ENCODE measurements around the gene GIMD1.

The GIMD1 gene

DNA sequence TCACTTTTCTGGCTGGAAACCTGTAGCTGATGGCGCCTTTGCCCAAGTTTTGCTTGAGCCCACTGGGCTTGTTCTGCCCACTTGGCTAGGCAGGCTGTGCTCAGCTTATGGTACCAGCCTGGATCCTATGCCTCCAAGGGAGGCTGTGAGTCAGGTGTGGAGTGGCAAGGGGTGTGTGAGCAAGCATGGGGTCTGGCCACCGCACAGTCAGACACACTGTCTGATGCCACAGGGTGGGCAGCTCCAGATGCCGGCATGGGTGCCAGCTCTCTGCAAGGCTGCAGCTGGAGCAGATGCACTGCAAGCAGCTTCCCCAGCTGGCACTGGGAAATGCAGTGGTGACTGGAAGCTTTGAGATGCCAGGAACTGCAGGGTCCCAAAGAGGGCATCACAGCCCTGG is 16.3 kb upstream of the GIMD1 start:
- Histone ChIP-seq H2AFZ (ENCODE audit: low read length) (no peak overlapping the region), H3K79me2 (ENCODE audit: low read length) (no peaks in the 10 kb centered on the region), H3K9me2 (replicated peaks; ENCODE audit: insufficient read depth, low read length) (no peaks in the 10 kb centered on the region), H3K27ac (ENCODE audit: low read length) (no peak overlapping the region), H3K4me2 (ENCODE audit: low read depth, low read length) (no peak overlapping the region), H3K27me3 (replicated peaks; ENCODE audit: insufficient read depth, low read length) (no peaks in the 10 kb centered on the region), H3K9me3 (replicated peaks; ENCODE audit: insufficient read depth, low read length) (no peaks in the 10 kb centered on the region), H3K4me3 (ENCODE audit: low read length) (no peak overlapping the region), H3F3A (ENCODE audit: insufficient read depth, low read length) (no peaks in the 10 kb centered on the region), H3K4me1 (ENCODE audit: low read length) (no peaks in the 10 kb centered on the region), H3K36me3 (replicated peaks; ENCODE audit: insufficient read depth, low read length) (no peaks in the 10 kb centered on the region), H3K9ac (ENCODE audit: low read length) (no peak overlapping the region), H4K20me1 (ENCODE audit: insufficient read depth, low read length) (no peaks in the 10 kb centered on the region)
- DNase-seq, result no peak
- TF ChIP-seq EZH2 (optimal IDR thresholded peaks at IDR 0.05; ENCODE audit: low read depth, low read length) (no peak), EZH2phosphoT487 (IDR thresholded peaks at IDR 0.05; ENCODE audit: low read length) (no peak)
- TF ChIP-seq, protein P1, sequence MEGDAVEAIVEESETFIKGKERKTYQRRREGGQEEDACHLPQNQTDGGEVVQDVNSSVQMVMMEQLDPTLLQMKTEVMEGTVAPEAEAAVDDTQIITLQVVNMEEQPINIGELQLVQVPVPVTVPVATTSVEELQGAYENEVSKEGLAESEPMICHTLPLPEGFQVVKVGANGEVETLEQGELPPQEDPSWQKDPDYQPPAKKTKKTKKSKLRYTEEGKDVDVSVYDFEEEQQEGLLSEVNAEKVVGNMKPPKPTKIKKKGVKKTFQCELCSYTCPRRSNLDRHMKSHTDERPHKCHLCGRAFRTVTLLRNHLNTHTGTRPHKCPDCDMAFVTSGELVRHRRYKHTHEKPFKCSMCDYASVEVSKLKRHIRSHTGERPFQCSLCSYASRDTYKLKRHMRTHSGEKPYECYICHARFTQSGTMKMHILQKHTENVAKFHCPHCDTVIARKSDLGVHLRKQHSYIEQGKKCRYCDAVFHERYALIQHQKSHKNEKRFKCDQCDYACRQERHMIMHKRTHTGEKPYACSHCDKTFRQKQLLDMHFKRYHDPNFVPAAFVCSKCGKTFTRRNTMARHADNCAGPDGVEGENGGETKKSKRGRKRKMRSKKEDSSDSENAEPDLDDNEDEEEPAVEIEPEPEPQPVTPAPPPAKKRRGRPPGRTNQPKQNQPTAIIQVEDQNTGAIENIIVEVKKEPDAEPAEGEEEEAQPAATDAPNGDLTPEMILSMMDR (IDR thresholded peaks at IDR 0.05; ENCODE audit: low read length), result no peak

DNA sequence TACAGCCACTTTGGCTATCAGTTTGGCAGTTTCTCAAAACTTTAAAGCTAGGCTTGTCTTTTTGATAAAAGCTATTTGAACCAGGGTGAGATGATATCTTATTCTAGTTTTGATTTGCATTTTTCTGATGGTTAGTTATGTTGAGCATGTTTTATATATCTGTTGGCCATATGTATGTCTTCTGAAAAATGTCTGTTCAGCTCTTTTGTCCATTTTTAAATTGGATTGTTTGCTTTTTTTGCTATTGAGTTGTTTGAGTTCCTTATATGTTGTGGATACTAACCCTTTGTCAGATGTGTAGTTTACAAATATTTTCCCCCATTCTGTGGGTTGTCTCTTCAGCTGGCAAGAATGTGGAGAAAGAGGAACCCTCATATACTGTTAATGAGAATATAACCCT is 11.6 kb upstream of the GIMD1 start:
- H3K27me3 ChIP-seq (replicated peaks; ENCODE audit: insufficient read depth, low read length), result no peaks in the 10 kb centered on the region

DNA sequence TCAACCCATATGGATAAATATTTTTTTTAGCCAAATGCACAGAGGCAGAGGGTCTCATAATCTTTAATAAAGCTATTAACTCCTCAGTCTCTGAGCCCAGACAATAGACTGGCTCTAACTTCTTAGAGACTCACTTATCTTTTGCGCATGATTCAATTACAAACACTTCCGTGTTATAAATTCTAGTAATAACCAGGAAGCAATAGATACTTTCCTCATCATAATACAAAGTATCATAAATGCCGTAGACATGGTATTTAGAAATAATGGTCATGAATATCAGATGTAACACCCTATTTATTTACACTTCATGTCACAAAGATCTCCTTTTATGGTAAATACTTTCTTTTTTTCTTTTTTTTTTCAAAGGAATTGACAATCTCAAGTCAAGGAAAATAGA is 4.4 kb upstream of the GIMD1 start:
- Histone ChIP-seq H3K4me1 (ENCODE audit: low read length) (no peaks in the 10 kb centered on the region), H3K36me3 (replicated peaks; ENCODE audit: insufficient read depth, low read length) (no peaks in the 10 kb centered on the region), H3K27ac (ENCODE audit: low read length) (no peak overlapping the region), H3K79me2 (ENCODE audit: low read length) (no peaks in the 10 kb centered on the region), H4K20me1 (ENCODE audit: insufficient read depth, low read length) (no peaks in the 10 kb centered on the region), H3K9me2 (replicated peaks; ENCODE audit: insufficient read depth, low read length) (no peaks in the 10 kb centered on the region), H3K4me2 (ENCODE audit: low read depth, low read length) (no peak overlapping the region), H3K4me3 (ENCODE audit: low read length) (no peak overlapping the region), H3K27me3 (replicated peaks; ENCODE audit: insufficient read depth, low read length) (no peaks in the 10 kb centered on the region), H2AFZ (ENCODE audit: low read length) (no peak overlapping the region), H3F3A (ENCODE audit: insufficient read depth, low read length) (no peaks in the 10 kb centered on the region), H3K9me3 (replicated peaks; ENCODE audit: insufficient read depth, low read length) (no peaks in the 10 kb centered on the region), H3K9ac (ENCODE audit: low read length) (no peak overlapping the region)
- no peak for DNase-seq
- TF ChIP-seq, protein P1 (IDR thresholded peaks at IDR 0.05; ENCODE audit: low read length), result no peak
- TF ChIP-seq EZH2 (optimal IDR thresholded peaks at IDR 0.05; ENCODE audit: low read depth, low read length) (no peak), EZH2phosphoT487 (IDR thresholded peaks at IDR 0.05; ENCODE audit: low read length) (no peak)

More for the DNA sequence above, 11.6 kb upstream of the GIMD1 start:
- no peaks in the 10 kb centered on the region for H3K9me3 ChIP-seq (replicated peaks; ENCODE audit: insufficient read depth, low read length)
- no peaks in the 10 kb centered on the region for H3K4me1 ChIP-seq (ENCODE audit: low read length)
- no peak overlapping the region for H3K4me2 ChIP-seq (ENCODE audit: low read depth, low read length)
- no peaks in the 10 kb centered on the region for H3F3A ChIP-seq (ENCODE audit: insufficient read depth, low read length)
- DNase-seq, result no peak
- H2AFZ ChIP-seq (ENCODE audit: low read length), result no peak overlapping the region
- no peak overlapping the region for H3K9ac ChIP-seq (ENCODE audit: low read length)
- no peaks in the 10 kb centered on the region for H4K20me1 ChIP-seq (ENCODE audit: insufficient read depth, low read length)
- no peaks in the 10 kb centered on the region for H3K36me3 ChIP-seq (replicated peaks; ENCODE audit: insufficient read depth, low read length)
- TF ChIP-seq, protein P1 (IDR thresholded peaks at IDR 0.05; ENCODE audit: low read length), result no peak
- TF ChIP-seq EZH2phosphoT487 (IDR thresholded peaks at IDR 0.05; ENCODE audit: low read length), result no peak
- no peak for TF ChIP-seq EZH2 (optimal IDR thresholded peaks at IDR 0.05; ENCODE audit: low read depth, low read length)
- no peaks in the 10 kb centered on the region for H3K79me2 ChIP-seq (ENCODE audit: low read length)
- no peaks in the 10 kb centered on the region for H3K9me2 ChIP-seq (replicated peaks; ENCODE audit: insufficient read depth, low read length)
- no peak overlapping the region for H3K4me3 ChIP-seq (ENCODE audit: low read length)
- no peak overlapping the region for H3K27ac ChIP-seq (ENCODE audit: low read length)
